Brain microvascular endothelial cell (primary cell): ENCODE data around the gene ANTXR1.

ENCODE experiments used
- DNase-seq: peaks from one replicate; pipeline ENCODE4 v3.0.0-alpha.2; 2020
- H3K27ac ChIP-seq: fragments of 250-450 bp; sonication (Bioruptor Pico); 2 replicates; pipeline ENCODE4 v1.5.1; 2020; ENCODE audit warnings: mild to moderate bottlenecking, moderate library complexity
- H3K27me3 ChIP-seq: fragments of 250-450 bp; sonication (Bioruptor Pico); replicated peaks from 2 replicates; pipeline ENCODE4 v1.5.1; 2020; ENCODE audit warnings: mild to moderate bottlenecking
- H3K36me3 ChIP-seq: fragments of 250-450 bp; sonication (Bioruptor Pico); replicated peaks from 2 replicates; pipeline ENCODE4 v1.5.1; 2020; ENCODE audit warnings: mild to moderate bottlenecking
- H3K4me3 ChIP-seq: 2 replicates; pipeline ENCODE4 v1.5.1; 2011; ENCODE audit warnings: low read depth, mild to moderate bottlenecking, control low read depth, low read length, moderate library complexity
- CTCF ChIP-seq: IDR thresholded peaks from 2 replicates; pipeline ENCODE4 v1.5.1; 2011; ENCODE audit warnings: low read depth, mild to moderate bottlenecking, moderate library complexity, low read length, control low read depth, inconsistent platforms; ENCODE audit errors: missing control alignments
- in situ Hi-C: cut with HindIII; loops from 2 replicates; pipeline ENCODE4 v1.10.0; 2017; ENCODE audit warnings: low sequenced_read_pairs, low pct_ligation_motif_present

ANTXR1 gene

GRCh38 chr2:69007603-69008002 is 5.4 kb upstream of the ANTXR1 start:
- in situ Hi-C loops: loop anchor here (25.0 kb wide), 1 partner anchor 280 kb away; no protein-coding TSS in a partner anchor
- H3K27me3 ChIP-seq: no peaks in the 10 kb centered on the region
- H3K27ac ChIP-seq: no peak overlapping the region
- H3K36me3 ChIP-seq: no peaks in the 10 kb centered on the region
- no peak for TF ChIP-seq CTCF
- no peak for DNase-seq
- no peak overlapping the region for H3K4me3 ChIP-seq

DNA sequence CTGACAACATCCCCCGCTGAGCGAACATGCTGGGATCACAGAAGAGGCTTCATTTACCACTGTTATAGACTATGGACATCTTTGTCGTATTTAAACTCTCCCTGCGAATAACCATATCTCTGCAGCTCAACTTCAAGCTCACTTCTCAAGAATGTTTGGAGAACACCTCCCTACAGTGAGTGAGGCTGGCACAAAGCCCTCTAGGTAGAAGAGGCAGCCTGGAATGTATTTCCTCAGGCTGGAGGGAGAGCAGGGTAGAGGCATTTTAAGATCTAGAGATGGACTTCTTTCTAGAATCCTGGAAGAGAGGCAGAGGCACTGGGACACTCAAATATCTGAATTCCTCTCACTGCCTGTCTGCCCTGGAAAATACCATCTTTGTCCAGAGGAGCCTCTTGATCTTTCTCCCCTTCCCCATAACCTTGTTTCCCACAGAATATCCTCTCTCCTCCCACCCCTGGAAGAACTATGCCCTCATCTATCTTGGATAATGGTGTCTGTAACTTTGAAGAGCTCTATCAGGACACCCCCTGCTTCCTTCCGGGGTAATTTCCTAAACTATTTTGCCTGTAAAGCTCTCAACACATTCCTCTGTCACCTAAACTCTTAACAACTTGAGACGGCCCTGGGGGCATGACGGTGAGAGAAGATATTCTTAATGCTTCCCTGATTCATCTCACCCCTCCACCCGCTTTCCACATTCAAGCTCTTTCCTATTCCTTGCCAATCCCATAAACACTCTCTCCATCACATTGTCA is 2.4 kb upstream of the ANTXR1 start:
- in situ Hi-C loops: loop anchor here (25.0 kb wide), 1 partner anchor 277 kb away; no protein-coding TSS in a partner anchor
- Histone ChIP-seq H3K27me3 (no peaks in the 10 kb centered on the region), H3K36me3 (no peaks in the 10 kb centered on the region), H3K4me3 (no peak overlapping the region), H3K27ac (no peak overlapping the region)
- no peak for DNase-seq
- no peak for TF ChIP-seq CTCF

- Histone ChIP-seq H3K27ac (no peak overlapping the region), H3K4me3 (no peak overlapping the region), H3K36me3 (no peaks in the 10 kb centered on the region), H3K27me3 (no peaks in the 10 kb centered on the region)
- in situ Hi-C loops: loop anchor here (25.0 kb wide), 1 partner anchor 276 kb away; no protein-coding TSS in a partner anchor
- peak; percentile 25 for TF ChIP-seq CTCF
- no peak for DNase-seq
Observed at GRCh38 chr2:69011611-69012157, 1.3 kb upstream of the ANTXR1 start.

GRCh38 chr2:69012310-69013141 is 453 bp upstream of the ANTXR1 start:
- Histone ChIP-seq H3K27me3 (no peaks in the 10 kb centered on the region), H3K4me3 (peak overlapping the region; percentile 92), H3K27ac (peak overlapping the region; percentile 57), H3K36me3 (no peaks in the 10 kb centered on the region)
- in situ Hi-C loops: loop anchor here (25.0 kb wide), 1 partner anchor 275 kb away; no protein-coding TSS in a partner anchor
- DNase-seq: peak; percentile 56
- TF ChIP-seq CTCF: peak; percentile 81

DNA sequence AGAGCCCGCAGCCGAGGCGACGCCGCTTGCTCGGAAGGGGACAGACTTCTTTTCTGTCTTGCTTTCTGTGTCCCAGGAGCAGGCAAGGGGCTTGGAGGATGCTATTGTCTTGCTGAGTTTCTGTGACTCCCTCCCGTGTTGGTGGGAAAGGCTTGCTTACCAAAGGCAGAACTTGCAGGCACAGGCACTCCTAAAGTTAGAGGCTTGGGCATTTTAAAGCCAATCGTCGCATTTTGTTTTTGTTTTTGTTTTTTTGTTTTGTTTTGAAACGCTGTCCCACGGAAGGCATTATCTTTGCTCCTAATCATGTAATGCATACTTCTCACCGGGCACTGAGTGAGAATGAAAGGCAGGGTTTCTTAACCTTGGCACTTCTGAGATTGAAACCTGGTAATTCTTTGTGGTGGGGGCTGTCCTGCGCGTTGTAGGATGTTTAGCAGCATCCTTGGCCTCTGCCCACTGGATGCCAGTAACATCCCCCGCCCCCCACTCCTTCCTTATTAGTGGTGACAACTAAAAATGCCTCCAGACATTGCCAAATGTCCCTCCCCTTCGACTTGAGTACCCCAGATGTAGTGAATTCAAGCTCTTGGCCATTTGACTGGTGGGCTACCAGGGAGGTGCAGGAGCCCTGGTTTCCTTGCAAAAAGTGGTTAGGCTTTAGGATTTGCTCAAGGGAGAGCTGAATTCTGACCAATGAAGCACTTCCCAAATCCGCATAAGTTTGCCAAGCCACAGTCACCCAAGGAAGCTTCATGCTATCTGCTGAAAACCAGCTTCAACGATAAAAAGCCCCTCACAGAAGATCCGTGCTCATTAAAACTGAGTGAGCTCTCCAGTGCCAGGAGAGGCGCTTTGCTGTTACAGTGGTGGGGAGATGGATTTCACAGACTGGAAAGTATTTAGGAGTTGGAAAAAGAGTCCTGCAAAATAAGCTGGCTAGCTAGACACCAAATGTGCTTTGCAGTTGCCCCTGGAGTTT is 1.2 kb downstream of the ANTXR1 start:
- TF ChIP-seq CTCF: peak; percentile 35
- Histone ChIP-seq H3K27me3 (no peaks in the 10 kb centered on the region), H3K4me3 (peak overlapping the region; percentile 92), H3K27ac (peak overlapping the region; percentile 57), H3K36me3 (no peaks in the 10 kb centered on the region)
- DNase-seq: peak; percentile 22
- in situ Hi-C loops: loop anchor here (25.0 kb wide), 1 partner anchor 273 kb away; no protein-coding TSS in a partner anchor
